CD4-positive, alpha-beta T cell treated with Interleukin-15 for 1 hour (primary cell): Measurements from ENCODE around the gene TMEM231.
"Not testable (repeated sequence)": the region's sequence is repeated elsewhere in the genome, so short reads cannot be mapped to it uniquely, and the experiment has no call there.

Experiments used
- DNase-seq: peaks from one replicate; pipeline ENCODE4 v3.0.0-alpha.2; 2020

Gene TMEM231, protein sequence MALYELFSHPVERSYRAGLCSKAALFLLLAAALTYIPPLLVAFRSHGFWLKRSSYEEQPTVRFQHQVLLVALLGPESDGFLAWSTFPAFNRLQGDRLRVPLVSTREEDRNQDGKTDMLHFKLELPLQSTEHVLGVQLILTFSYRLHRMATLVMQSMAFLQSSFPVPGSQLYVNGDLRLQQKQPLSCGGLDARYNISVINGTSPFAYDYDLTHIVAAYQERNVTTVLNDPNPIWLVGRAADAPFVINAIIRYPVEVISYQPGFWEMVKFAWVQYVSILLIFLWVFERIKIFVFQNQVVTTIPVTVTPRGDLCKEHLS

DNA sequence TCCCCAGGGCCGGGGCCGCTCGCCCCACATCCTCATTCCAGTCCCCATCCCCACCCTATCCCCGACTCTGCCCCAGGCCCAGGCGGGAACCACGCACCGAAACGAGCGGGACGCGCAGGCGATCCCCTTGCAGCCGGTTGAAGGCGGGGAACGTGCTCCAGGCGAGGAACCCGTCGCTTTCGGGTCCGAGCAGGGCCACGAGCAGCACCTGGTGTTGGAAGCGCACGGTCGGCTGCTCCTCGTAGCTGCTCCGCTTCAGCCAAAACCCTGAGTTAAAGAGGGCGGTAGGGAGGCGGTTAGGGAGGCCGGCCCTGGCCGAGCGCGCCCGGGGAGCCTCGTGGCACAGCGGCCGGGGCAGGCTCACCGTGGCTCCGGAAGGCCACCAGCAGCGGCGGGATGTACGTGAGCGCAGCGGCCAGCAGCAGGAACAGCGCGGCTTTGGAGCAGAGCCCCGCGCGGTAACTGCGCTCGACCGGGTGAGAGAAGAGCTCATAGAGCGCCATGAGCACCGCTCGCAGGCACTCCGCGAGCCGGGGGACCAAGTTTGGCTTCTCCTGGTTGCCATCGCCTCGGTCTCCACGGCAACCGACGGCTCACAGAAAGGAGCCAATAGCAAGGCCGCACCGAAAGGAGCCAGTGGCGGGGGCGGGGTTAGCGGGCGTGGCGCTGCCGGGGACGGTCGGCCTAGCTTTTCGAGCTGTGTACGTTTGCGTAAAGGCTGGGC is at the start of gene TMEM231:
TSS of gene TMEM231 (minus strand) at position 546 of the 724 bp plus-strand sequence. CDS start at position 503, 43 bp downstream.
- DNase-seq: peak; percentile 97

GRCh38 chr16:75603241-75603640 is 47.2 kb upstream of the TMEM231 start:
- DNase-seq: no peak

DNA sequence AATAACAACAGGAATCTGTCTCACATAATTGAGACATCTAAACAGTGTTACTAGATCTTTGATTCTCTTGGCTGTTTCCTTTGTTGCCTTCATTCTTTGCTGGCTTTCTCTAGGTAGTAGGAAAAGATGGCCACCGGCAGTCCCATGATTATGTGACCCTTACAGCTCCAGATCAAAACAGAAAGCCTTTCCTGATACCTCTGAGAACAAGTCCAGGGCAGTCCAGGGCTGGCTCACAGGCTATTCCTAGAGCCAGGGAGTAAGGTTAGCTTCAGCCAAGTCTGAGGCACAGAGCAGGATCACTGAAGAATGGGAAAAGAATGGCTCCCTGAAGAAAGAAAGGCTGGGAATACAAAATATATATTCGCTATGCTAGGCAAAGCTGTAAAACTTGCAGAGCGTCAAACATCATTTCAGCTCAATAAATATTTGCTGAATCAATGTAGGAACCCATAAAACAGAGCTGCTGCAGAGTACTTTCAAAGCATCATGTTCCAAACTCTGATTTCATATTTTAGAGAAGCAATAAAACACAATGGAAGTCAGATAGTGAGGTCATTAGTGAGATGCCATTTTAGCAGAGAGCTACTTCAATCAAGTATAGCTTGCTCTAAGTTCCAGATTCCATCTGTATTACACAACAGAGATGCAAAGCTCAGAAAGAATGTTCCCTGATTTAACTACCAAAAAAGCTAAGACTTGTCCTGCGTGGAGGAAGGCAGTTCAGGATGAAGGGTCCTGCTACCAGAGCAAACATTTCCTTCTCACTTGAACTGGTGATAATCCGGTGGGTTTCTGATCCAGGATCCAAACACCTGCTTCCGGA is 43.6 kb upstream of the TMEM231 start:
- no peak for DNase-seq

DNA sequence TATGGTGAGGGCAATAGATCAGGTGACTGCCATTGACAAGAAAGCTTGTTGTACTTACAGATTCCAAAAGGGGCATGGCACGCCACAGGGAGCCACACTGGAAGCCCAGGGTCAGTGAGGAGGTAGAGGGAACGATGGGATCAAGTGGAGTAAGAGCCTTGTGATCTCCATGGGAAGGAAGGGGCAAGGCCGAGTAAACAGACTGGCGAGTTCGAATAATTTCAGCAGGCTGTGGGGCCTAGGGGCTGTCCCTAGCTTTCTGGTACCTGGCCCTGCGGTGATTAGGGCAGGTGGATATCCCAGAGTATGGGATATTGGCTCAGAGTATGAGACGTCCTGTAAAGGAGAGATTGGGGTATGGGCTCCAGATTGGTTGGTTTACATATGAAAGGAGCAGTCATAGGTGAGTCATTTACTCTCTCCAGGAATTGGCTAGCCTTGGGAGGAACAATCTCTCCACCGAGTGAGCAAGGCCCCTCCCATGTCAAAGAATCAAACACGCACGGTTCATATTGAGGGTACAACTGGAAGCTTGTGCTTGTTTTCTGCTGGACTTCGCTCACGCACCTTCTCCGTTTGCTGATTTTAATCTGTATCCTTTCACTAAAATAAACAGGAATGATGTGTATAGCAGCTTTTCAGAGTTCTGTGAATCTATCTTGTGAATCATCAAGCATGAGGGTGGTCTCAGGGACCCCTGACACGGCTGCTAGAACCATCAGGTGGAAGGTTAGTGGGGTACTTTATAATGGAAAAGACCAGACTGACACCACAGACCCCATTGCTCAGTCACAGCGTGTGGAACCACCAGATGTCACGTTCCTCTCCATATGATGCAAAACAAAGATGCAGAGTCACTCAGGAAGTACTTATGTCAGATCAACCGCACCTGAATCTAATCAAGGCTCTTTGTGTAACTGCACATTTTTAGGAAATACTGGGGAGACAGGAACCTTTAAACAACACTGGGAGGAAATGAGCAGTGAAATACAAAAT is 38.1 kb upstream of the TMEM231 start:
- no peak for DNase-seq

DNA sequence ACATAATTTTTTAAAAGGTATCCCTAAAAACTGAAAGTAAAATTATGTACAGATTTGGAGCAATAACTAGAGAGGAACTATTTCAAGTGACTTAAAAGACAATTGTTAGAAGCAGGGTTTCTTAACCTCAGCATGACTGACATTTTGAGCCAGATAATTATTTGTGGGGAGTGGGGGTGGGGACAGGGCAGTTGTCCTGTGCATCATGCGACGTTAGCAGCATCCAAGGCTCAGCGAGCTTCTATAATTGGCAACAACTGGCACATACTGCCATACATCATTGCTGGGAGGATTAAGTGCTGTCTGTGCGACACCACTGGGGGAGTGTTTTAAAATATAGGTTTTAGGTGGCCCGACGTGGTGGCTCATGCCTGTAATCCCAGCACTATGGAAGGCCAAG is 37.3 kb upstream of the TMEM231 start:
- DNase-seq: no peak

GRCh38 chr16:75591927-75592326 is 35.9 kb upstream of the TMEM231 start:
- not testable (repeated sequence) for DNase-seq

GRCh38 chr16:75590920-75591843 is 35.1 kb upstream of the TMEM231 start:
- no peak for DNase-seq

GRCh38 chr16:75589306-75589705 is 33.3 kb upstream of the TMEM231 start:
- no peak for DNase-seq

DNA sequence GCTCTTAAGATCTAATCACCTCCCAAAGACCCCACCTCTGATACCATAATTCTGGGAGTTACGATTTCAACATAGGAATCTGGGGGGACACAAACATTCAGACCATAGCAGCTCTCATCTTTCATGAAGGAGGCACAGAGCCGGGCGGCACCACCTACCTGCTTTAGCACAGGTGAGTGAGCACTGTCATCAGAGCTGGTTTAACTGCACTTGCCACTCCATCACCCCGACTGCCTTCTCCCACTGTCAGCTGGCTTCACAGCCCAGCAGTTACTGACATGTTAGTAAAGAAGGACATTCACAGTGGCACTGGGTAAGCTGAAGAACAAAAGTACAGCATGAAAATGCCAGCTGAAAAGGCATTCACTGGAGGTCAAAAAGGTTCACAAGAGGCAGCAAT is 32.7 kb upstream of the TMEM231 start:
- DNase-seq: no peak

GRCh38 chr16:75584108-75584507 is 28.1 kb upstream of the TMEM231 start:
- no peak for DNase-seq

- DNase-seq: no peak
Measured at GRCh38 chr16:75579281-75579834, 23.3 kb upstream of the TMEM231 start.

GRCh38 chr16:75578725-75579124 is 22.7 kb upstream of the TMEM231 start:
- no peak for DNase-seq

DNA sequence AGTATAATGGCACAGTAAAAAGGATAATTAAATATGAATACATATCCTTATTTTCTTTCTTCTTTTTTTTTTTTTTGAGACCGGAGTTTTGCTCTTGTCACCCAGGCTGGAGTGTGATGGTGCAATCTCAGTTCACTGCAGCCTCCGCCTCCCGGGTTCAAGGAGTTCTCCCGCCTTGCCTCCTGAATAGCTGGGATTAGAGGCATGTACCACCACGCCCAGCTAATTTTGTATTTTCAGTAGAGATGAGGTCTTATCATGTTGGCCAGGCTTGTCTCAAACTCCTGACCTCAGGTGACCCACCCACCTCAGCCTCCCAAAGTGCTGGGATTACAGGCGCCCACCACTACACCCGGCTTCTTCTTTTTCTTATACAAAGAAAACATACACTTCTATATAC is 22.2 kb upstream of the TMEM231 start:
- DNase-seq: no peak

- no peak for DNase-seq
Measured at GRCh38 chr16:75576384-75576811, 20.3 kb upstream of the TMEM231 start.

DNA sequence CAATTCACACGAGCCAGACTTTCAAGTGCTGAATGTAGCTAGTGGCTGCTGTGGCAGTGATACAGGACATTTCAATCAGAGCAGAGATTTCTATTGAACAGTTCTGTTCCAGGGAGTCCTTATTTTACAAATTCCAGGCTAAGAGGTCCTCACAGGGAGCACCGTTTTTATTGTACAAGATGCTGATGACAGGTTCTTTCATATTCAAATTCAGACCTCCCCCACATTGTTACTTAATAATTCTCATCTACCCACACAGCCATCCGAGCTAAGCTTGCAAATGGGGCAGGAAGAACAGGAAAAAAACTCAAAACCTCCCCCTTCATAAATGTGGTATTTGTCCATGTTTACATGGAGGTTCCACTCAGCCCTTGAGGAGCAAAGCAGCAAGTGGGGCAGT is 19.9 kb upstream of the TMEM231 start:
- DNase-seq: no peak

DNA sequence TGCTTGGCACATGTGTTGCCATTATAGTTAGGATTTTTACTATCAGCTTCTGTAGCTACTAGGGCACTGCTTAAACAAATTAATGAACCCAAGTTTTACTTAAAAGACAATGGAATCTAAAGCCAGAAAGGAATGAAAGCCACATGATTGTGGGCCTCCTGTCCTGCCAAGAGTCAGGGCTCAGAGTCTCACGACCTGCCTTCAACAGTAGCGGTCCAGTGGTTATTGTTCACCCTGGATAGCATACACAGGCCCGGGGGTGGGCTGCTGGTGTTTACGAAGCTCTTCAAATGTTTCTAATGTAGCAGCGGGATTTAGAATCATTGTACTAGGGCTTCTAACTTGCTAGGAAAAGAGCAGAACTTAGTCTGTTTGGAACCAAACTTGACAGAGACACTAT is 17.9 kb upstream of the TMEM231 start:
- no peak for DNase-seq

GRCh38 chr16:75572864-75573542 is 17.0 kb upstream of the TMEM231 start:
- no peak for DNase-seq

DNA sequence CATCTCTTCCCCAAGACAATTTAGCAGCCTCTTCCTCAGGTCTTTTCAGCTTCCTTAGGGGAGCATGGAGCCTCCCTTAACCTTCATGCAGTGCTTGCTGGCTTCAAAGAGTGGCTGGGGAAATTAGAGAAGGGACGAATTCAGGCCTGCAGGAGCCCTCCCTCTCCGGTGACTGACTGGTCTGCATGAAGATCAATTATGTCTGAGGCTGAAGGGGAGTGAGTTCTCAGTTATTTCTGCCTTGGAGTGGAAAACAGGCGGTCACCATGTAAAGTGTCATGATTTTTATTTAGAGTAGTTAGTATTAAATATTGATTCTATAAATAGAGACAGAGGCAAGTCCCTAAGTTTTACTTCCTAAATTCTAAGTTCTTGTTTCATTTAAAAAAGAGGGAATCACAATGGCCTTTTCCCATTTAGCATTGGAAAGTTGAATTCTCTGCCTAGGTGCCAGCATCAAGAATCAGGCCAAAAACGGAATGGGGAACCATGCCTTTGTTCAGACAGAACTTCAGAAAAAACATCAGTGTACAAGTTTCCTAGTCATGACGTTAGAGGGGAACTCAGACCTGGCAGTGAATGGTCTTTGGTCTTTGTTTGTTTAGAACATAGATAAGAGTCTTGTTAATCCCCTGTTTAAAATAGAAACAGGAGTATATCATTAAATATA is 14.5 kb upstream of the TMEM231 start:
- no peak for DNase-seq

DNA sequence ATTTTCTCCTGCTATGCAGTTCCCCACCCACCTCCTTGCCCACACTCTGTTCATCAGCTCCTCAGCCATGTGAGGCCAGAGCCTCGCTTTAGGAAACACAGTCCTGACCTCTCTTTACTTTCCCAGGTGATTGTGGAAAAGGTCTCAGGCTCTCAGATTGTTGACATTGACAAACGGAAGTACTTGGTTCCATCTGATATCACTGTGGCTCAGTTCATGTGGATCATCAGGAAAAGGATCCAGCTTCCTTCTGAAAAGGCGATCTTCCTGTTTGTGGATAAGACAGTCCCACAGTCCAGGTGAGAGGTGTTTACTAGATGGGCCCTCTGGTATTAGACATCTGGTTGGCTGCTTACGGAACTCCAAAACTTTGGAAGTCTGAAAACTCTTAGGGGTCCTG is 11.9 kb upstream of the TMEM231 start:
- DNase-seq: no peak
